ENCODE results near the gene DOCK10.

The DOCK10 gene

GRCh38 chr2:224982910-224983711 is 59.2 kb downstream of the DOCK10 start:
- DNase-seq (ENCODE audit: low read depth in 2 of 2) = no peak

- DNase-seq (ENCODE audit: low read depth in 2 of 2) = no peak
These were observed 60.0 kb downstream of the DOCK10 start for GRCh38 chr2:224982226-224982625.

- no peak for DNase-seq (ENCODE audit: low read depth in 2 of 2)
These were observed 65.4 kb downstream of the DOCK10 start for GRCh38 chr2:224976629-224977525.

GRCh38 chr2:224975761-224976160 is 66.5 kb downstream of the DOCK10 start:
- no peak for DNase-seq (ENCODE audit: low read depth in 2 of 2)

GRCh38 chr2:224973112-224974016 is 68.9 kb downstream of the DOCK10 start:
- no peak for DNase-seq (ENCODE audit: low read depth in 2 of 2)

- DNase-seq (ENCODE audit: low read depth in 2 of 2) = no peak
These were observed 71.1 kb downstream of the DOCK10 start for GRCh38 chr2:224971214-224971613.

- no peak for DNase-seq (ENCODE audit: low read depth in 2 of 2)
These were observed 72.0 kb downstream of the DOCK10 start for GRCh38 chr2:224970311-224970710.

- no peak for DNase-seq (ENCODE audit: low read depth in 2 of 2)
These were observed 72.5 kb downstream of the DOCK10 start for GRCh38 chr2:224969633-224970260.

- no peak for DNase-seq (ENCODE audit: low read depth in 2 of 2)
These were observed 73.2 kb downstream of the DOCK10 start for GRCh38 chr2:224969095-224969494.

- DNase-seq (ENCODE audit: low read depth in 2 of 2) = no peak
These were observed 74.2 kb downstream of the DOCK10 start for GRCh38 chr2:224968051-224968450.

- DNase-seq (ENCODE audit: low read depth in 2 of 2) = no peak
These were observed 75.7 kb downstream of the DOCK10 start for GRCh38 chr2:224966613-224967012.

- DNase-seq (ENCODE audit: low read depth in 2 of 2) = no peak
These were observed 82.7 kb downstream of the DOCK10 start for GRCh38 chr2:224959556-224959955.

- no peak for DNase-seq (ENCODE audit: low read depth in 2 of 2)
These were observed 83.4 kb downstream of the DOCK10 start for GRCh38 chr2:224958873-224959272.

GRCh38 chr2:224958462-224958857 is 83.8 kb downstream of the DOCK10 start:
- DNase-seq (ENCODE audit: low read depth in 2 of 2) = no peak

GRCh38 chr2:224957540-224958461 is 84.5 kb downstream of the DOCK10 start:
- no peak for DNase-seq (ENCODE audit: low read depth in 2 of 2)

GRCh38 chr2:224956706-224957105 is 85.6 kb downstream of the DOCK10 start:
- no peak for DNase-seq (ENCODE audit: low read depth in 2 of 2)

GRCh38 chr2:224954980-224955379 is 87.3 kb downstream of the DOCK10 start:
- DNase-seq (ENCODE audit: low read depth in 2 of 2) = no peak

GRCh38 chr2:224952936-224953657 is 89.2 kb downstream of the DOCK10 start:
- no peak for DNase-seq (ENCODE audit: low read depth in 2 of 2)

- no peak for DNase-seq (ENCODE audit: low read depth in 2 of 2)
These were observed 90.4 kb downstream of the DOCK10 start for GRCh38 chr2:224951723-224952481.

Data from stimulated activated CD4-positive, alpha-beta T cell treated with anti-CD3 and anti-CD28 coated beads, Interleukin-15, amount 100 ng/mL, for 48 hours (primary cell).